HL-60/S4 (cell line): Measurements from ENCODE around the gene EXOC6.
"Not testable (repeated sequence)": the region's sequence is repeated elsewhere in the genome, so short reads cannot be mapped to it uniquely, and the experiment has no call there.

Source experiments
- in situ Hi-C: fragments of 300-500 bp; cut with MboI; formaldehyde crosslinking; loops from 2 replicates; pipeline ENCODE4 v1.14.3; 2022; ENCODE audit warnings: low sequenced_read_pairs

Gene EXOC6

DNA sequence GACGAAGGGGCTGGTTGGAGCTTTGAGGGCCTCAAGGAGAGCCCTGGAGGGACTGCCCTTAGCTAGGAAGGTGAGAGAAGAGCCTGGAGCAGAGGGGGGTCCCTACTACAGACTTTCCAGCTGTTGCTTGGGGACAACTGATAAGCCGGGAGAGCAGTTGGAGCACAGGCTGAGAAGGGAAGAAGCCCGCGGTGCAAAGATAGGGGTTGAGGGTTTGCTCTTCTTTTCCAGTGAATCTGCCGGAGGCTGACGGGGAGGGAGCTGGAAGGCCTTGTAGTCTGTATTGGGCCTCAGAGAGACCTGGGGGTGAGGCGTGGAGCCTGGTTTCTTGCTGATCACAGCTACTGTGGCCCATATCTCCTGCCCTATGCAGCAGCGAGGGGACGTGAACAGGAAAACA, 249.1 kb downstream of the EXOC6 start:
- in situ Hi-C loops = loop anchor here (25.0 kb wide), 1 partner anchor 390 kb away; the partner anchor contains the start of genes CEP55 and MYOF

DNA sequence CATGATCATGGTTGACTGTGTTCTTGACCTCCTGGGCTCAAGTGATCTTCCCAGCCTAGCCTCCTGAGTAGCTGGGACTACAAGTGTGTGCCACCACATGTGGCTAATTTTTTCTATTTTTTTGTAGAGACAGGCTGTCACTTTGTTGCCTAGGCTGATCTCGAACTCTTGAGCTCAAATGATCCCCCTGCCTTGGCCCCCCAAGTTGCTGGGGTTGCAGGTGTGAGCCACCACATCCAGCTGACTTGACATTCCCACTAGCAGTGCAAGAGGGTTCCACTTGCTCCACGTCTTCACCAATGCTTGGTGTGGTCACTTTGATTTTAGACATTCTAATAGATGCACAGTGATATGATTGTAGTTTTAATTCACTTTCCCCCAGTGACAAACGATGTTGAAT, 250.5 kb downstream of the EXOC6 start:
- in situ Hi-C loops = loop anchor here (25.0 kb wide), 1 partner anchor 388 kb away; the partner anchor contains the start of genes CEP55 and MYOF

GRCh38 chr10:93099670-93100069, 251.3 kb downstream of the EXOC6 start:
- in situ Hi-C loops = loop anchor here (25.0 kb wide), 1 partner anchor 388 kb away; the partner anchor contains the start of genes CEP55 and MYOF

DNA sequence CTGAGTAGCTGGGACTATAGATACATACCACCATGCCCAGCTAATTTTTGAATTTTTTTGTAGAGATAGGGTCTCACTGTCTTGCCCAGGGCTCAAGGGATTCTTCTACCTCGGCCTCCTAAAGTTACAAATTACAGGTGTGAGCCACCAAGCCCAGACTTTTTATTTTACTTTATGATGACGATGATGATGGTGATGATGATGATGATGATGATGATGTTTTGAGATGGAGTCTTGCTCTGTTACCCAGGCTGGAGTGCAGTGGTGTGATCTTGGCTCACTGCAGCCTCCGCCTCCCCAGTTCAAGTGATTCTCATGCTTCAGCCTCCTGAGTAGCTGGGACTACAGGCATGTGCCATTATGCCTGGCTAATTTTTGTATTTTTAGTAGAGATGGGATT, 252.8 kb downstream of the EXOC6 start:
- in situ Hi-C loops = not testable (repeated sequence)

DNA sequence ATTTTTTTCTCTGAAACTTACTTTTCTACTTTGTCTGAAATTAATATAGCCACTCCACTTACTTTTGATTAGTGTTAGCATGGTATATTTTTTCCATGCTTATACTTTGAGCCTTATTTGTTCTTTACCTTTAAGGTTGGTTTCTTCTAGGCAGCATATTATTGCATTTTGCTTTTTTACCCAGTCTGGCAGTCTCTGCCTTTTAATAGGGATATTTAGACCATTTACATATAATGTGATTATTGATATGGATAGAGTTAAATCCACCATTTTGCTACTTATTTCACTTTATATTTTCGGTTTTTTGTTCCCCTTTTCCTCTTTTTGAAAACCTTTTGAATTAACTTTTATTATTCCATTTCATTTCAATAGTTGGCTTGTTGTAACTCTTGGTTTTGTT, 255.6 kb downstream of the EXOC6 start:
- in situ Hi-C loops = no loop called here

DNA sequence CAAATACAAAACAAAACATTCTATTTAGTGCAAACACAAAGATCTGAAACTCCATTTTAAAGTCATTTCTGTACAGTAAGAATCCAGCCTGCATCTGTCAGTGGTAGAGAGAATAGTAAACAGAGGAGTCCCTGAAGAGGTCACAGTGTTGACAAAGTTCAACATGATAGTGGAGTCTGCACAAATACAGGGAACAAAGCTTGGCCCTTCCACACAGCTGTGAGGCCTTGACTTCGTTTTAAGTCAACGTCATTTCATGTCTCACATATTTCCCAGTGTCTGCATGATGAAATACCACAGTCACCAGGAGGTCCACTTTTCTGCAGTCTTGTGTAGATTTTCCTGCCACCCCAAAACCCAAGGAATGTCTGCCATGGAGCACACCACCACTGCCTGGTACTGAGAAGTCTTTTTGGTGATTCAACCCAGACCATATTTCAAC, 258.3 kb downstream of the EXOC6 start:
- in situ Hi-C loops = no loop called here
